IMR-90 (cell line): ENCODE measurements around the gene KIR2DL4. TPM values are rescaled to one million over a fixed set of nuclear protein-coding genes. Genes with fewer than 3 reads are reported as not detected.

Experiments
- ATAC-seq: fragments of 200-7000 bp; cut with Tn5 transposase; 2 replicates; pipeline ENCODE4 v1.9.1; 2020; ENCODE audit warnings: low read depth, mild to moderate bottlenecking, moderate library complexity
- BruUV-seq: library from RNA; stranded (reverse); fragments of 400-500 nt; replicated peaks from 2 replicates; lab custom pipeline; 2021; lab: Mats Ljungman, UMichigan
- CTCF ChIA-PET: fragments of 300-600 bp; formaldehyde crosslinking; extraction: SDS; loops from one replicate; lab custom pipeline; 2021; ENCODE audit warnings: antibody characterized with exemption; lab: Yijun Ruan, JAX
- POLR2A ChIA-PET: fragments of 300-600 bp; sonication (Branson Sonifier 250); formaldehyde crosslinking; loops from one replicate; lab custom pipeline; 2022; ENCODE audit warnings: antibody characterized with exemption; ENCODE audit not compliant: unreplicated experiment; lab: Charles Lee
- DNase-seq: peaks from one replicate; pipeline ENCODE4 v3.0.0; 2013
- H2AFZ ChIP-seq: replicated peaks from 2 replicates; pipeline ENCODE3; 2013; ENCODE audit warnings: low read length, mild to moderate bottlenecking; ENCODE audit not compliant: poor library complexity
- H2AK5ac ChIP-seq: 2 replicates; pipeline ENCODE4 v1.6.1; 2013; ENCODE audit warnings: low read depth, low read length, inconsistent platforms
- H2AK9ac ChIP-seq: replicated peaks from 2 replicates; pipeline ENCODE3; 2013; ENCODE audit warnings: mild to moderate bottlenecking, low read depth, low read length, moderate library complexity; ENCODE audit not compliant: poor library complexity
- H2BK120ac ChIP-seq: 2 replicates; pipeline ENCODE4 v1.6.1; 2013; ENCODE audit warnings: low read depth, low read length, inconsistent platforms
- H2BK15ac ChIP-seq: 3 replicates; pipeline ENCODE4 v1.6.1; 2013; ENCODE audit warnings: low read depth, low read length, inconsistent platforms
- H2BK20ac ChIP-seq: 2 replicates; pipeline ENCODE4 v1.6.1; 2013; ENCODE audit warnings: low read depth, mild to moderate bottlenecking, inconsistent platforms, low read length, moderate library complexity
- H2BK5ac ChIP-seq: 2 replicates; pipeline ENCODE4 v1.6.1; 2013; ENCODE audit warnings: mild to moderate bottlenecking, low read depth, low read length, inconsistent platforms; ENCODE audit not compliant: poor library complexity, severe bottlenecking
- H3K14ac ChIP-seq: replicated peaks from 2 replicates; pipeline ENCODE4 v1.6.1; 2013; ENCODE audit warnings: low read depth, low read length, inconsistent platforms
- H3K18ac ChIP-seq: 2 replicates; pipeline ENCODE4 v1.6.1; 2013; ENCODE audit warnings: low read depth, low read length, control low read depth
- H3K23ac ChIP-seq: 2 replicates; pipeline ENCODE4 v1.6.1; 2013; ENCODE audit warnings: low read depth, low read length, inconsistent platforms
- H3K27ac ChIP-seq: 2 replicates; pipeline ENCODE4 v1.5.1; 2013; ENCODE audit warnings: mild to moderate bottlenecking, control low read depth, low read length; ENCODE audit not compliant: insufficient read depth
- H3K27me3 ChIP-seq: 2 replicates; pipeline ENCODE4 v1.6.1; 2013; ENCODE audit warnings: low read length; ENCODE audit not compliant: control insufficient read depth, insufficient read depth
- H3K36me3 ChIP-seq: 2 replicates; pipeline ENCODE4 v1.6.1; 2013; ENCODE audit warnings: low read length, mixed read lengths; ENCODE audit not compliant: control insufficient read depth, insufficient read depth
- H3K4ac ChIP-seq: 2 replicates; pipeline ENCODE4 v1.6.1; 2013; ENCODE audit warnings: low read depth, low read length, inconsistent platforms
- H3K4me1 ChIP-seq: 2 replicates; pipeline ENCODE4 v1.6.1; 2013; ENCODE audit warnings: low read length, mixed read lengths; ENCODE audit not compliant: control insufficient read depth, insufficient read depth
- H3K4me2 ChIP-seq: 2 replicates; pipeline ENCODE4 v1.6.1; 2013; ENCODE audit warnings: low read depth, mild to moderate bottlenecking, control low read depth, low read length, moderate library complexity
- H3K4me3 ChIP-seq: 2 replicates; pipeline ENCODE4 v1.5.1; 2013; ENCODE audit warnings: low read depth, mild to moderate bottlenecking, control low read depth, low read length, moderate library complexity; ENCODE audit not compliant: insufficient read depth
- H3K56ac ChIP-seq: 2 replicates; pipeline ENCODE4 v1.6.1; 2013; ENCODE audit warnings: low read length, inconsistent platforms; ENCODE audit not compliant: insufficient read depth; ENCODE audit errors: extremely low read depth
- H3K79me1 ChIP-seq, 2 experiments: 2 replicates each; pipeline ENCODE4 v1.6.1; 2013; ENCODE audit warnings: low read length in 2 of 2, inconsistent platforms in 1 of 2, low read depth in 1 of 2
- H3K9ac ChIP-seq: 2 replicates; pipeline ENCODE4 v1.6.1; 2013; ENCODE audit warnings: low read depth, low read length, control low read depth
- H3K9me1 ChIP-seq: 2 replicates; pipeline ENCODE4 v1.6.1; 2013; ENCODE audit warnings: low read length, inconsistent platforms; ENCODE audit not compliant: insufficient read depth
- H3K9me3 ChIP-seq: 2 replicates; pipeline ENCODE4 v1.6.1; 2013; ENCODE audit warnings: low read length; ENCODE audit not compliant: control insufficient read depth, insufficient read depth
- H4K20me1 ChIP-seq: 2 replicates; pipeline ENCODE4 v1.6.1; 2013; ENCODE audit warnings: low read length, inconsistent platforms; ENCODE audit not compliant: insufficient read depth
- H4K5ac ChIP-seq: 2 replicates; pipeline ENCODE4 v1.6.1; 2013; ENCODE audit warnings: mild to moderate bottlenecking, low read depth, low read length, control low read depth
- H4K8ac ChIP-seq, 2 experiments: 2 replicates each; pipeline ENCODE4 v1.6.1; 2013; ENCODE audit warnings: low read depth in 2 of 2, low read length in 2 of 2, control low read depth in 1 of 2, inconsistent platforms in 1 of 2
- H4K91ac ChIP-seq: 2 replicates; pipeline ENCODE4 v1.6.1; 2013; ENCODE audit warnings: low read depth, low read length, inconsistent platforms; ENCODE audit not compliant: insufficient read depth
- BHLHE40 ChIP-seq: fragments of 150-350 bp; IDR thresholded peaks from 2 replicates; pipeline ENCODE4 v1.6.1; 2016; ENCODE audit warnings: mild to moderate bottlenecking, low read depth, low read length
- CEBPB ChIP-seq: IDR thresholded peaks from 2 replicates; pipeline ENCODE4 v1.6.1; 2012; ENCODE audit warnings: low read depth, low read length, improper control_type of control experiment
- CHD1 ChIP-seq: IDR thresholded peaks from 2 replicates; pipeline ENCODE4 v1.6.1; 2012; ENCODE audit warnings: low read depth, low read length, improper control_type of control experiment
- FOS ChIP-seq: fragments of 150-350 bp; IDR thresholded peaks from 2 replicates; pipeline ENCODE4 v1.6.1; 2016; ENCODE audit warnings: low read depth, low read length
- MAFK ChIP-seq: IDR thresholded peaks from 2 replicates; pipeline ENCODE4 v1.6.1; 2012; ENCODE audit warnings: low read depth, low read length, improper control_type of control experiment
- MAZ ChIP-seq: IDR thresholded peaks from 2 replicates; pipeline ENCODE4 v1.6.1; 2012; ENCODE audit warnings: low read depth, mild to moderate bottlenecking, low read length, improper control_type of control experiment, moderate library complexity, borderline replicate concordance
- NFE2L2 ChIP-seq: fragments of 150-350 bp; IDR thresholded peaks from 2 replicates; pipeline ENCODE4 v1.6.1; 2016; ENCODE audit warnings: low read depth, mild to moderate bottlenecking, low read length
- POLR2A ChIP-seq: IDR thresholded peaks from 2 replicates; pipeline ENCODE4 v1.6.1; 2012; ENCODE audit warnings: mild to moderate bottlenecking, low read depth, low read length
- RAD21 ChIP-seq: IDR thresholded peaks from 2 replicates; pipeline ENCODE4 v1.6.1; 2012; ENCODE audit warnings: low read length, improper control_type of control experiment
- RCOR1 ChIP-seq: IDR thresholded peaks from 2 replicates; pipeline ENCODE4 v1.6.1; 2012; ENCODE audit warnings: mild to moderate bottlenecking, low read length, improper control_type of control experiment; ENCODE audit not compliant: insufficient replicate concordance
- RFX5 ChIP-seq: IDR thresholded peaks from 2 replicates; pipeline ENCODE4 v1.8.0; 2012; ENCODE audit warnings: low read depth, mild to moderate bottlenecking, low read length, moderate library complexity
- SMC3 ChIP-seq: fragments of 150-350 bp; IDR thresholded peaks from 2 replicates; pipeline ENCODE4 v1.6.1; 2016; ENCODE audit warnings: low read depth, mild to moderate bottlenecking, antibody characterized with exemption, low read length, moderate library complexity
- WGBS, 2 experiments: methylation state at CpG; one replicate each; pipeline versions ENCODE4 v1.1.5 to v1.1.7; 2013; ENCODE audit warnings: missing lambda C conversion rate in 2 of 2; ENCODE audit not compliant: insufficient read length in 1 of 2; ENCODE audit errors: extremely low coverage in 2 of 2; 5-methylcytosine and 5-hydroxymethylcytosine counted together
- dilution Hi-C: fragments of 300-500 bp; cut with HindIII; formaldehyde crosslinking; loops from one replicate; pipeline ENCODE4 v1.14.3; 2018; ENCODE audit warnings: low sequenced_read_pairs; ENCODE audit not compliant: unreplicated experiment
- in situ Hi-C: fragments of 300-500 bp; cut with MboI; formaldehyde crosslinking; loops from 3 replicates; pipeline ENCODE4 v1.14.3; 2019; ENCODE audit warnings: low sequenced_read_pairs, inconsistent platforms, mixed read lengths
- intact Hi-C: fragments of 100-400 bp; cut with micrococcal nuclease; formaldehyde crosslinking; loops from 2 replicates; pipeline ENCODE4 v1.10.0; 2022
- polyA plus RNA-seq, 3 experiments: library from polyadenylated mRNA; depleted of rRNA; stranded (reverse); fragments of >200 nt; gene quantifications; 2 replicates each; pipeline ENCODE4 v1.2.3, GENCODE V29; 2012; ENCODE audit warnings: low replicate concordance in 1 of 3
- total RNA-seq: library from RNA; depleted of rRNA; stranded (reverse); fragments of >200 nt; gene quantifications from 2 replicates; pipeline ENCODE4 v1.2.3, GENCODE V29; 2012
- TF ChIP-seq, protein P1 (sequence below): fragments of 150-350 bp; IDR thresholded peaks from 2 replicates; pipeline ENCODE4 v1.6.1; 2016; ENCODE audit warnings: low read depth, mild to moderate bottlenecking, low read length, moderate library complexity, borderline replicate concordance
- TF ChIP-seq, protein P2 (sequence below): fragments of 150-350 bp; IDR thresholded peaks from 2 replicates; pipeline ENCODE4 v1.6.1; 2017; ENCODE audit warnings: mild to moderate bottlenecking, antibody characterized with exemption, low read length, low read depth

Gene KIR2DL4
- total and polyA plus RNA-seq, 2 of the 4 experiments (the other 2 are of a cell fraction): not detected

DNA sequence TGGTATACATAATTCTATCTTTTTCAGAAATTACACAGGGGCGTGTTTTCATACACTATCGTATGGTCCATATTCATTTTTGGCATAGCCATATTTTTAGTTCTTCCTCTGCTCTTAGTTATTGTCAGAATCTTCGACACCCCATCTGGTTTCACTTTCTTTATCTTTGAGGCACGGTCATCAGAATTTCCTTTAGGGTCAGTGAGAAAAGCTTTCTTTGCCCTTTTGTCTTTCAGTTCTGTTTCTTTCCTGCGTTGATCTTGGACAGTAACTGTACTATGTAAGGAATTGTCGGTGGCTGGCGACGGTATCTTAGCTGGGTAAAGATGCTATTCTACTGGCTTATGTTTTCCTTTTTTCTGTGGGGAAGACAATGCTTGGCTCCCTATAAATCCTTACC, 10.6 kb upstream of the KIR2DL4 start:
- ATAC-seq: no peak
- TF ChIP-seq MAFK: no peak
- no peak for TF ChIP-seq RAD21
- no peak for TF ChIP-seq RFX5
- no peak for TF ChIP-seq MAZ
- TF ChIP-seq, protein P1, sequence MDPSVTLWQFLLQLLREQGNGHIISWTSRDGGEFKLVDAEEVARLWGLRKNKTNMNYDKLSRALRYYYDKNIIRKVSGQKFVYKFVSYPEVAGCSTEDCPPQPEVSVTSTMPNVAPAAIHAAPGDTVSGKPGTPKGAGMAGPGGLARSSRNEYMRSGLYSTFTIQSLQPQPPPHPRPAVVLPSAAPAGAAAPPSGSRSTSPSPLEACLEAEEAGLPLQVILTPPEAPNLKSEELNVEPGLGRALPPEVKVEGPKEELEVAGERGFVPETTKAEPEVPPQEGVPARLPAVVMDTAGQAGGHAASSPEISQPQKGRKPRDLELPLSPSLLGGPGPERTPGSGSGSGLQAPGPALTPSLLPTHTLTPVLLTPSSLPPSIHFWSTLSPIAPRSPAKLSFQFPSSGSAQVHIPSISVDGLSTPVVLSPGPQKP: no peak
- no peak for TF ChIP-seq RCOR1
- no peak for TF ChIP-seq CEBPB
- no peak for TF ChIP-seq SMC3
- no peak for TF ChIP-seq POLR2A
- TF ChIP-seq CHD1: no peak
- TF ChIP-seq BHLHE40: no peak
- TF ChIP-seq, protein P2, sequence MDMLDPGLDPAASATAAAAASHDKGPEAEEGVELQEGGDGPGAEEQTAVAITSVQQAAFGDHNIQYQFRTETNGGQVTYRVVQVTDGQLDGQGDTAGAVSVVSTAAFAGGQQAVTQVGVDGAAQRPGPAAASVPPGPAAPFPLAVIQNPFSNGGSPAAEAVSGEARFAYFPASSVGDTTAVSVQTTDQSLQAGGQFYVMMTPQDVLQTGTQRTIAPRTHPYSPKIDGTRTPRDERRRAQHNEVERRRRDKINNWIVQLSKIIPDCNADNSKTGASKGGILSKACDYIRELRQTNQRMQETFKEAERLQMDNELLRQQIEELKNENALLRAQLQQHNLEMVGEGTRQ: no peak
- TF ChIP-seq NFE2L2: no peak
- TF ChIP-seq FOS: no peak
- in situ Hi-C loops (no loop called here), intact Hi-C loops (no loop called here), dilution Hi-C loops (no loop called here)
- no peaks in the 10 kb centered on the region for H3K4me1 ChIP-seq
- H2AFZ ChIP-seq: no peak overlapping the region
- H3K4me3 ChIP-seq: no peak overlapping the region
- H2AK9ac ChIP-seq: no peak overlapping the region
- ChIA-PET POLR2A (no interaction called here), CTCF (no interaction called here)
- no peak overlapping the region for H3K4me2 ChIP-seq
- H3K18ac ChIP-seq: no peak overlapping the region
- H3K56ac ChIP-seq: no peak overlapping the region
- H4K8ac ChIP-seq: no peak overlapping the region
- H3K27ac ChIP-seq: no peak overlapping the region
- no peak overlapping the region for H2BK5ac ChIP-seq
- no peaks in the 10 kb centered on the region for H4K20me1 ChIP-seq
- DNase-seq: no peak
- H2BK120ac ChIP-seq: no peak overlapping the region
- H3K9me3 ChIP-seq: peaks cover 20% of the 10 kb centered on the region
- no peak overlapping the region for H4K5ac ChIP-seq
- no peak overlapping the region for H2BK20ac ChIP-seq
- no peak overlapping the region for H3K9ac ChIP-seq
- no peak overlapping the region for H2AK5ac ChIP-seq
- no peak overlapping the region for H3K23ac ChIP-seq
- no peak overlapping the region for H3K14ac ChIP-seq
- no CpG with 5 or more reads among the region's 8 CpGs for WGBS, 2 experiments
- H3K36me3 ChIP-seq: no peaks in the 10 kb centered on the region
- no peak overlapping the region for H3K4ac ChIP-seq
- no peaks in the 10 kb centered on the region for H3K79me1 ChIP-seq
- BruUV-seq: no TSS peak
- H3K27me3 ChIP-seq: no peaks in the 10 kb centered on the region
- H2BK15ac ChIP-seq: no peak overlapping the region
- no peak overlapping the region for H4K91ac ChIP-seq
- H3K9me1 ChIP-seq: no peaks in the 10 kb centered on the region
